Endothelial cell of umbilical vein (primary cell): ENCODE measurements around the gene OSBPL8. TPM values are rescaled to one million over a fixed set of nuclear protein-coding genes. Genes with fewer than 3 reads are reported as not detected.

Source experiments
- BruUV-seq: library from RNA; stranded (reverse); fragments of 400-500 nt; replicated peaks from 2 replicates; lab custom pipeline; 2021; lab: Mats Ljungman, UMichigan
- CTCF ChIA-PET: fragments of 300-600, 350-600 bp; sonication (Branson Sonifier 250); formaldehyde crosslinking; loops from one replicate; lab custom pipeline; 2021; ENCODE audit warnings: antibody characterized with exemption, inconsistent platforms; lab: Charles Lee
- POLR2A ChIA-PET: fragments of 300-600, 350-600 bp; sonication (Branson Sonifier 250); formaldehyde crosslinking; loops from one replicate; lab custom pipeline; 2021; ENCODE audit warnings: antibody characterized with exemption, inconsistent platforms; lab: Charles Lee
- DNase-seq: peaks from one replicate; pipeline ENCODE4 v3.0.0-alpha.2; 2011; ENCODE audit warnings: low read depth, low spot score
- FAIRE-seq: peaks from 2 replicates; lab custom pipeline; 2011; peaks lifted over from hg19 to GRCh38; lab: Jason Lieb, UNC
- H2AFZ ChIP-seq: 2 replicates; pipeline ENCODE4 v1.6.0; 2012; ENCODE audit warnings: low read depth, low read length, control low read depth, inconsistent platforms
- H3K27ac ChIP-seq: 2 replicates; pipeline ENCODE4 v1.5.1; 2011; ENCODE audit warnings: low read depth, mild to moderate bottlenecking, control low read depth, low read length, moderate library complexity; ENCODE audit not compliant: insufficient read depth
- H3K27me3 ChIP-seq, 2 experiments: 2 replicates each; pipeline versions ENCODE4 v1.6.0 to v1.6.1; 2011; ENCODE audit warnings: low read length in 2 of 2, mixed read lengths in 1 of 2; ENCODE audit not compliant: control insufficient read depth in 2 of 2, insufficient read depth in 2 of 2
- H3K36me3 ChIP-seq, 2 experiments: 2 replicates in 1 of 2; 3 replicates in 1 of 2; pipeline ENCODE4 v1.5.1; 2011; ENCODE audit warnings: low read length in 2 of 2, mild to moderate bottlenecking in 1 of 2, moderate library complexity in 1 of 2; ENCODE audit not compliant: control insufficient read depth in 2 of 2, insufficient read depth in 2 of 2; ENCODE audit errors: extremely low read depth in 1 of 2
- H3K4me1 ChIP-seq: 3 replicates; pipeline ENCODE4 v1.5.1; 2011; ENCODE audit warnings: mild to moderate bottlenecking, low read length; ENCODE audit not compliant: control insufficient read depth, insufficient read depth; ENCODE audit errors: extremely low read depth
- H3K4me2 ChIP-seq: 2 replicates; pipeline ENCODE4 v1.6.1; 2011; ENCODE audit warnings: low read length, control low read depth, mixed read lengths; ENCODE audit not compliant: insufficient read depth
- H3K4me3 ChIP-seq, 3 experiments: fragments of 200-600 bp in 1 of 3; sonication (generic), shearing (Covaris generic) in 1 of 3; replicated peaks in 1 of 3; 2 replicates each; pipeline ENCODE4 v1.5.1; 2011 to 2016; ENCODE audit warnings: control low read depth in 3 of 3, low read length in 3 of 3, mild to moderate bottlenecking in 2 of 3, inconsistent platforms in 1 of 3, low read depth in 1 of 3, moderate library complexity in 1 of 3; ENCODE audit not compliant: insufficient read depth in 1 of 3
- H3K79me2 ChIP-seq: 2 replicates; pipeline ENCODE4 v1.6.0; 2012; ENCODE audit warnings: low read length, inconsistent platforms; ENCODE audit not compliant: control insufficient read depth, insufficient read depth
- H3K9ac ChIP-seq: replicated peaks from 2 replicates; pipeline ENCODE3; 2011; ENCODE audit warnings: low read length, control low read depth; ENCODE audit not compliant: insufficient read depth; ENCODE audit errors: extremely low read depth
- H3K9me1 ChIP-seq: replicated peaks from 3 replicates; pipeline ENCODE4 v1.6.0; 2011; ENCODE audit warnings: mild to moderate bottlenecking, low read length; ENCODE audit not compliant: control insufficient read depth, insufficient read depth; ENCODE audit errors: extremely low read depth
- H3K9me3 ChIP-seq: replicated peaks from 2 replicates; pipeline ENCODE4 v1.5.1; 2012; ENCODE audit warnings: low read length, inconsistent platforms; ENCODE audit not compliant: control insufficient read depth, insufficient read depth
- H4K20me1 ChIP-seq: replicated peaks from 2 replicates; pipeline ENCODE3; 2011; ENCODE audit warnings: mild to moderate bottlenecking, low read length; ENCODE audit not compliant: control insufficient read depth, insufficient read depth; ENCODE audit errors: extremely low read depth
- CTCF ChIP-seq, 2 donors: IDR thresholded peaks; 1 replicate in 1 of 2; 2 replicates in 1 of 2; pipeline ENCODE4 v1.5.1; 2011; ENCODE audit warnings: low read length in 2 of 2, mild to moderate bottlenecking in 2 of 2, moderate library complexity in 2 of 2, control low read depth in 1 of 2, inconsistent platforms in 1 of 2, low read depth in 1 of 2; ENCODE audit not compliant: insufficient read depth in 1 of 2; ENCODE audit errors: extremely low read depth in 1 of 2
- EZH2 ChIP-seq: IDR thresholded peaks from 2 replicates; pipeline ENCODE4 v1.6.1; 2012; ENCODE audit warnings: borderline replicate concordance, low read depth, mild to moderate bottlenecking, moderate library complexity, low read length, inconsistent platforms; ENCODE audit not compliant: severe bottlenecking
- FOS ChIP-seq: IDR thresholded peaks from 2 replicates; pipeline ENCODE4 v1.6.1; 2011; ENCODE audit warnings: mild to moderate bottlenecking, low read length, moderate library complexity, borderline replicate concordance; ENCODE audit not compliant: insufficient read depth
- GATA2 ChIP-seq: IDR thresholded peaks from 2 replicates; pipeline ENCODE4 v1.7.0; 2011; ENCODE audit warnings: low read depth, mild to moderate bottlenecking, moderate library complexity, mixed read lengths, low read length; ENCODE audit not compliant: insufficient read length, insufficient read depth
- MAX ChIP-seq: IDR thresholded peaks from 2 replicates; pipeline ENCODE4 v1.6.1; 2011; ENCODE audit not compliant: insufficient read depth, insufficient read length
- POLR2A ChIP-seq: IDR thresholded peaks from 2 replicates; pipeline ENCODE4 v1.6.1; 2012; ENCODE audit warnings: low read depth, mild to moderate bottlenecking, control low read depth, low read length
- POLR2AphosphoS5 ChIP-seq: IDR thresholded peaks from 2 replicates; pipeline ENCODE4 v1.6.1; 2012; ENCODE audit warnings: low read depth, mild to moderate bottlenecking, control low read depth, low read length, moderate library complexity; ENCODE audit not compliant: insufficient read depth
- dilution Hi-C: fragments of 300-500 bp; cut with MboI; formaldehyde crosslinking; loops from one replicate; pipeline ENCODE4 v1.15.0; 2019; ENCODE audit warnings: low sequenced_read_pairs; ENCODE audit not compliant: extremely low pct_ligation_motif_present
- intact Hi-C: fragments of 100-400 bp; cut with micrococcal nuclease; formaldehyde crosslinking; loops from one replicate; pipeline ENCODE4 v1.10.0; 2022
- polyA plus RNA-seq, 4 experiments: library from polyadenylated mRNA; depleted of rRNA in 3 of 4; stranded (reverse) in 3 of 4; unstranded in 1 of 4; fragments of >200 nt; gene quantifications; 2 replicates each; pipeline versions ENCODE4 v1.2.1 to v1.2.3, GENCODE V29; 2011 to 2012; ENCODE audit warnings: missing spikeins in 1 of 4
- total RNA-seq: library from RNA; stranded (reverse); gene quantifications from 2 replicates; pipeline ENCODE4 v1.2.3, GENCODE V29; 2021

OSBPL8 gene
- total and polyA plus RNA-seq, 2 donors (not counting 3 experiments of a cell fraction or from before 2014, with no cell fraction given), result 10.3 to 47.6 TPM

- TF ChIP-seq CTCF (IDR thresholded peaks at IDR 0.05; ENCODE audit: extremely low read depth in 1 of 2, insufficient read depth in 1 of 2, low read depth in 1 of 2, low read length in 2 of 2) (no peak), FOS (no peak), MAX (no peak), EZH2 (no peak), POLR2AphosphoS5 (no peak), GATA2 (no peak), POLR2A (no peak)
- Histone ChIP-seq H3K9me1 (no peaks in the 10 kb centered on the region), H3K27ac (no peak overlapping the region), H3K9me3 (peaks cover 6% of the 10 kb centered on the region), H3K36me3 (no peaks in the 10 kb centered on the region), H3K79me2 (no peaks in the 10 kb centered on the region), H4K20me1 (no peaks in the 10 kb centered on the region), H3K4me1 (no peaks in the 10 kb centered on the region), H2AFZ (no peak overlapping the region), H3K27me3 (no peaks in the 10 kb centered on the region), H3K9ac (no peak overlapping the region), H3K4me2 (no peak overlapping the region), H3K4me3 (no peak overlapping the region)
- dilution Hi-C loops (no loop called here), intact Hi-C loops (no loop called here)
- FAIRE-seq (no peak), DNase-seq (no peak)
- ChIA-PET CTCF (interaction anchor here (1.4 to 1.8 kb wide), 4 partner anchors 9 to 34 kb away, joined by 4 to 6 read pairs (median 4); no protein-coding TSS in a partner anchor), POLR2A (no interaction called here)
- no TSS peak for BruUV-seq
These were observed 136.8 kb downstream of the OSBPL8 start for GRCh38 chr12:76422543-76423438.
